B cell (primary cell): ENCODE data around the gene ARHGAP30. TPM values are rescaled to one million over a fixed set of nuclear protein-coding genes. Genes with fewer than 3 reads are reported as not detected.

Experiments used
- ATAC-seq: fragments of 200-7000 bp; cut with Tn5 transposase; one replicate; pipeline ENCODE4 v1.10.0; 2021; ENCODE audit warnings: low read depth, mild to moderate bottlenecking, moderate number of reproducible peaks, moderate library complexity
- CTCF ChIA-PET: fragments of 350-600 bp; sonication (Branson Sonifier 250); formaldehyde crosslinking; loops from one replicate; lab custom pipeline; 2021; ENCODE audit warnings: antibody characterized with exemption, inconsistent platforms; lab: Charles Lee
- POLR2A ChIA-PET: fragments of 350-600 bp; sonication (Branson Sonifier 250); formaldehyde crosslinking; loops from one replicate; lab custom pipeline; 2021; ENCODE audit warnings: antibody characterized with exemption; lab: Charles Lee
- DNase-seq: peaks from one replicate; pipeline ENCODE4 v3.0.0; 2013
- H2AFZ ChIP-seq: 2 replicates; pipeline ENCODE4 v1.6.1; 2012; ENCODE audit warnings: mild to moderate bottlenecking, low read depth, low read length; ENCODE audit not compliant: insufficient read depth, poor library complexity, severe bottlenecking
- H3K27ac ChIP-seq, 2 donors: 1 replicate in 1 of 2; 2 replicates in 1 of 2; pipeline ENCODE4 v1.5.1; 2012 to 2013; ENCODE audit warnings: low read length in 2 of 2, mild to moderate bottlenecking in 2 of 2, moderate library complexity in 1 of 2
- H3K27me3 ChIP-seq, 4 experiments: fragments of 200-600 bp in 1 of 4; sonication (generic) in 1 of 4; replicated peaks in 1 of 4; 1 replicate in 2 of 4; 2 replicates in 2 of 4; pipeline versions ENCODE4 v1.6.1 to v1.7.0; 2013 to 2016; ENCODE audit warnings: low read length in 3 of 4, mild to moderate bottlenecking in 2 of 4, mixed read lengths in 1 of 4, moderate library complexity in 1 of 4; ENCODE audit not compliant: insufficient read depth in 4 of 4, control insufficient read depth in 3 of 4; ENCODE audit errors: control extremely low read depth in 1 of 4
- H3K36me3 ChIP-seq, 2 experiments: replicated peaks in 1 of 2; 1 replicate in 1 of 2; 2 replicates in 1 of 2; pipeline versions ENCODE4 v1.6.1 to v1.7.1; 2013; ENCODE audit warnings: low read length in 1 of 2; ENCODE audit not compliant: insufficient read depth in 2 of 2, control insufficient read depth in 1 of 2; ENCODE audit errors: control extremely low read depth in 1 of 2, extremely low read depth in 1 of 2
- H3K4me1 ChIP-seq, 2 donors: fragments of 200-600 bp in 1 of 2; sonication (generic) in 1 of 2; 1 replicate in 1 of 2; 2 replicates in 1 of 2; pipeline versions ENCODE4 v1.5.1 to v1.6.1; 2013 to 2017; ENCODE audit warnings: low read length in 2 of 2; ENCODE audit not compliant: control insufficient read depth in 2 of 2, insufficient read depth in 2 of 2
- H3K4me2 ChIP-seq: replicated peaks from 2 replicates; pipeline ENCODE3; 2012; ENCODE audit warnings: mild to moderate bottlenecking, low read depth, low read length; ENCODE audit not compliant: poor library complexity, severe bottlenecking
- H3K4me3 ChIP-seq, 5 experiments: fragments of 200-600 bp in 1 of 5; sonication (generic) in 1 of 5; 1 replicate in 3 of 5; 2 replicates in 2 of 5; pipeline versions ENCODE4 v1.5.1 to v1.7.0; 2011 to 2016; ENCODE audit warnings: low read length in 4 of 5, mild to moderate bottlenecking in 4 of 5, low read depth in 2 of 5, control low read depth in 1 of 5, moderate library complexity in 1 of 5; ENCODE audit not compliant: insufficient read depth in 1 of 5; ENCODE audit errors: control extremely low read depth in 1 of 5, extremely low read depth in 1 of 5
- H3K79me2 ChIP-seq: fragments of 200-600 bp; sonication (generic); one replicate; pipeline ENCODE4 v1.6.0; 2016; ENCODE audit warnings: low read length; ENCODE audit not compliant: control insufficient read depth, insufficient read depth
- H3K9ac ChIP-seq: fragments of 200-600 bp; sonication (generic); 2 replicates; pipeline ENCODE4 v1.6.1; 2017; ENCODE audit warnings: mild to moderate bottlenecking, low read length, moderate library complexity
- H3K9me3 ChIP-seq, 3 donors: one replicate each; pipeline versions ENCODE4 v1.6.1 to v1.7.1; 2013; ENCODE audit warnings: low read length in 2 of 3; ENCODE audit not compliant: control insufficient read depth in 2 of 3, insufficient read depth in 1 of 3; ENCODE audit errors: control extremely low read depth in 1 of 3
- H4K20me1 ChIP-seq: 2 replicates; pipeline ENCODE4 v1.6.0; 2012; ENCODE audit warnings: mild to moderate bottlenecking, low read length; ENCODE audit not compliant: insufficient read depth, control insufficient read depth, poor library complexity, severe bottlenecking
- H3K27ac Mint-ChIP-seq: one replicate; pipeline ENCODE4 v1.8.0; 2021; ENCODE audit warnings: mixed read lengths
- H3K27me3 Mint-ChIP-seq: one replicate; pipeline ENCODE4 v1.8.0; 2021; ENCODE audit warnings: mixed read lengths
- H3K4me1 Mint-ChIP-seq: one replicate; pipeline ENCODE4 v1.8.0; 2021; ENCODE audit warnings: mixed read lengths
- H3K4me3 Mint-ChIP-seq: one replicate; pipeline ENCODE4 v1.8.0; 2021; ENCODE audit warnings: mixed read lengths
- H3K9me3 Mint-ChIP-seq: one replicate; pipeline ENCODE4 v1.8.0; 2022; ENCODE audit warnings: mixed read lengths; ENCODE audit not compliant: insufficient read depth
- CTCF ChIP-seq: fragments of 200-600 bp; IDR thresholded peaks from one replicate; pipeline ENCODE4 v1.8.0; 2022; ENCODE audit warnings: antibody characterized with exemption, mild to moderate bottlenecking
- EZH2 ChIP-seq: IDR thresholded peaks from 2 replicates; pipeline ENCODE4 v1.6.1; 2012; ENCODE audit warnings: borderline replicate concordance, low read depth, mild to moderate bottlenecking, moderate library complexity, low read length; ENCODE audit not compliant: insufficient read depth, poor library complexity, severe bottlenecking
- WGBS: methylation state at CpG from one replicate; pipeline ENCODE4 v1.1.5; 2013; ENCODE audit warnings: missing lambda C conversion rate; ENCODE audit not compliant: insufficient coverage; 5-methylcytosine and 5-hydroxymethylcytosine counted together
- intact Hi-C: fragments of 100-400 bp; cut with micrococcal nuclease; formaldehyde crosslinking; loops from one replicate; pipeline ENCODE4 v1.10.0; 2022
- polyA plus RNA-seq: library from polyadenylated mRNA; depleted of rRNA; stranded (reverse); fragments of >200 nt; gene quantifications from 2 replicates; pipeline ENCODE4 v1.2.3, GENCODE V29; 2012
- total RNA-seq, 2 donors: library from RNA; stranded (reverse); fragments of 120-200 nt in 1 of 2; gene quantifications; 1 replicate in 1 of 2; 2 replicates in 1 of 2; pipeline versions ENCODE4 v1.2.3 to v1.2.4, GENCODE V29; 2013 to 2022

ARHGAP30 gene
- total and polyA plus RNA-seq, 2 donors (not counting 1 experiment from before 2014, with no cell fraction given): 122 to 146 TPM

GRCh38 chr1:161059293-161059692, 10.4 kb downstream of the ARHGAP30 start:
- H3K4me1 ChIP-seq: peaks cover 5 to 11% of the 10 kb centered on the region in 2 donors
- no peak overlapping the region for H3K4me2 ChIP-seq
- H3K27ac Mint-ChIP-seq: peak overlapping the region; percentile 74
- H4K20me1 ChIP-seq: peaks cover 70% of the 10 kb centered on the region
- ChIA-PET POLR2A (no interaction called here), CTCF (interaction anchor here (0.6 kb wide), 1 partner anchor 357 kb away, joined by 3 read pairs; no protein-coding TSS in a partner anchor)
- no peak overlapping the region for H3K4me3 Mint-ChIP-seq
- H3K79me2 ChIP-seq: peaks cover 93% of the 10 kb centered on the region
- H2AFZ ChIP-seq: no peak overlapping the region
- DNase-seq: no peak
- peak overlapping the region in 1 of 2 donors; percentile 48 for H3K27ac ChIP-seq
- no peak for ATAC-seq
- no peaks in the 10 kb centered on the region for H3K9me3 ChIP-seq
- no peaks in the 10 kb centered on the region for H3K27me3 ChIP-seq
- intact Hi-C loops: no loop called here
- H3K4me1 Mint-ChIP-seq: peaks cover 42% of the 10 kb centered on the region
- H3K36me3 ChIP-seq: peaks cover 3 to 61% of the 10 kb centered on the region in 2 experiments
- WGBS: 83% methylated on average over 1 of the region's 6 CpGs
- TF ChIP-seq EZH2: no peak
- no peak for TF ChIP-seq CTCF
- no peak overlapping the region for H3K9ac ChIP-seq
- H3K4me3 ChIP-seq: no peak overlapping the region
- H3K9me3 Mint-ChIP-seq: no peaks in the 10 kb centered on the region
- H3K27me3 Mint-ChIP-seq: no peaks in the 10 kb centered on the region

- POLR2A ChIA-PET: no interaction called here
These were observed 14.9 kb downstream of the ARHGAP30 start for GRCh38 chr1:161054805-161055204.

More at GRCh38 chr1:161054805-161055204, 14.9 kb downstream of the ARHGAP30 start:
- H4K20me1 ChIP-seq: peaks cover 62% of the 10 kb centered on the region
- no peaks in the 10 kb centered on the region for H3K27me3 Mint-ChIP-seq
- H3K4me1 ChIP-seq: peaks cover 0 to 5% of the 10 kb centered on the region in 2 donors
- ATAC-seq: no peak
- peaks cover 2 to 79% of the 10 kb centered on the region in 2 experiments for H3K36me3 ChIP-seq
- no peak overlapping the region for H2AFZ ChIP-seq
- DNase-seq: no peak
- no peak overlapping the region for H3K4me3 ChIP-seq
- H3K9ac ChIP-seq: no peak overlapping the region
- H3K4me1 Mint-ChIP-seq: peaks cover 19% of the 10 kb centered on the region
- peak overlapping the region; percentile 20 for H3K27ac Mint-ChIP-seq
- intact Hi-C loops: no loop called here
- 76% methylated on average over 4 of the region's 7 CpGs for WGBS
- H3K4me3 Mint-ChIP-seq: no peak overlapping the region
- CTCF ChIA-PET: interaction anchor here (0.6 to 2.3 kb wide), 7 partner anchors 8 to 730 kb away, joined by 3 to 10 read pairs (median 3); partner anchors contain the start of gene USF1
- no peaks in the 10 kb centered on the region for H3K9me3 ChIP-seq
- no peak overlapping the region for H3K27ac ChIP-seq
- H3K27me3 ChIP-seq: no peaks in the 10 kb centered on the region
- no peaks in the 10 kb centered on the region for H3K9me3 Mint-ChIP-seq
- TF ChIP-seq EZH2: no peak
- TF ChIP-seq CTCF: no peak
- H3K79me2 ChIP-seq: peaks cover 82% of the 10 kb centered on the region
- no peak overlapping the region for H3K4me2 ChIP-seq
